GM19035 (cell line): ENCODE data around the gene TAF3.

ENCODE experiments used
- ATAC-seq: cut with Tn5 transposase; IDR thresholded peaks from one replicate; pipeline ENCODE4 v1.9.1; 2021; ENCODE audit not compliant: unreplicated experiment

Gene TAF3

GRCh38 chr10:7933262-7933661 is 115.0 kb downstream of the TAF3 start:
- ATAC-seq: no peak

- no peak for ATAC-seq
Measured at GRCh38 chr10:7933757-7934156, 115.5 kb downstream of the TAF3 start.

GRCh38 chr10:7937315-7937945 is 119.1 kb downstream of the TAF3 start:
- ATAC-seq: no peak

DNA sequence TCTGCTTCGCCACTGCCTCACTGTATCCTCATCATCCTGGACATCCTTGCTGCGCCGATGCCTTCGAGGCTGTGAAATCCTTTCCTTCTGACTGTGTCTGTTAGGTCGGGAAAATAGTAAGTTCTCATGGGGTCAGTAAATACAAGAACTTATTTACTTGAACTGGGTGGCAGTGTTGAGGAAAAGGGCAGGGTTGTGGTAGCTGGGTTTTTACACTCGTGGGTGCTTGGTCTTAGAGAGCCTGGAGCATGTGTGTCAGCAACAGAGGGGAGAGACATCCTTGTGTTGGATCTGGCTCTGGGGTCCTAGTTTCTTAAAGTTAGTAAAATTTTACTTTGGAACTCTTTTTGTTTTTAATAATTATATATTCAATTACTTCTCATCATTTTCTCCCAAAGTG is 123.3 kb downstream of the TAF3 start:
- ATAC-seq: no peak

- no peak for ATAC-seq
Measured at GRCh38 chr10:7942316-7942715, 124.0 kb downstream of the TAF3 start.

DNA sequence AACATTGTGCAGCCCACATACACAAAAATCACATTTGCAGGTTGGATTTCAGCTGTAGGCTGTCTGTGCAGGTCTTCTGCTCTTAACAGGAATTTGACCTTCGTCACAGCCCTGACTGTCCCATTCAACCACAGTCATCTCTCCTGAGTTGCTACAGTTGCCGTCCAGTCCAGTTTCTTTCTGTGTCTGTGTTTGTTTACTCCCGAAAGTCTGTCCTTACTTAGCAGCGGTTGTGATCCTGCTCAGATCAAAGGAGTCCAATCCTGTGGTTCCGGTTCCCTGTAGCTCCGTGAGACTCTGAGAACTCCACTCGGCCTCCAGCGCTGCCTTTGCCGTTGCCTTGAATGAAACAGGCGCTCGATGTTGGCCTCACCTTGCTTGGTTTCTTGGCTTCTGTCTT is 124.6 kb downstream of the TAF3 start:
- ATAC-seq: no peak

DNA sequence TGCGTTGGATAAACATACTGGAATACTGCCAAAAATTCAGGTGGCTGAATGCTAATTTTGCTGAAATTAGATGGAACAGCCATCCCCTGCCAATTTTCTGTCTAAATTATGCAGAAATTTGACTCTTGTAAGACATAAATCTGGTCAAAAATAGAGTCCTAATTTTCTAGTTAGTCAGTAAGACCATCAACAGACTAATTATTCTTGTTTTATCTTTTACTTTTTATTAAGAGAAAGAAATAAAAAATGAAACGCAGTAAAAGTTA is 125.8 kb downstream of the TAF3 start:
- no peak for ATAC-seq

DNA sequence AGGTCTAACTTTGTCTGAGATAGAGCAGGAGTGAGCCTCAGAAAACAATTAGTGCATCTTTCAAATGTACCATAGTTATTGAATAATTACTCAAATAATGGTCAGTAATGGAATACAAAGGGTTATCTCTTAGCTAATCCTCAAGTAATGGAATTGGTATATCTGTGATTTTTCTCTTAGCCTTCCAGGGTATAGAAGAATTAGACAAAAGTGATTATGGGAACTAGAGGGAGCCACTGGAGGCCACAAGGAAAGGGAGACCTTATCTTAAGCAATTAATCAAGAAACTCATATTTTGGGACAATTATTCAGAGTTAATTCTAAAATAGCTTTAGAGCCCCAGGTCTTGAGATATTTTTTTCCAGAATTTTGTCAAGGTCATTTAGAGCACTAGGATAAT is 126.2 kb downstream of the TAF3 start:
- no peak for ATAC-seq

DNA sequence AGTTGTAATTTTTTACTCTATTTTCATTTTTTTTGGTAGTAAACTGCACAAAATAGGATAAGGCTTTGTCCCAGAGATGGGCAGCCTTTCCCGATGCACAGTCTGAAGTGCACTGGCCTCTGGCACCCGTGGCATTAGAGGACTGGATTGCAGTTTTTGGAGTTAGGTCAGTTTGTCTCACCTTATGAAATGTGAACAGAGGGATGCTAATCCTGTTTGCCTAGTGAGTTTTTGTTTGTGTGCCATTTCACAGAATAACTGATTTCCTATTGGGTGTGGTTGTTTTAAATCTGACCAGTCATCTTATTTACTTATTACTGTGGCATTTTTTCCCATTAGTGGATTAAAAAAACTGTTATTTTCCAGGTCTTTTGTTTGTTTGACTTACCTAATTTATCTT is 126.7 kb downstream of the TAF3 start:
- no peak for ATAC-seq

DNA sequence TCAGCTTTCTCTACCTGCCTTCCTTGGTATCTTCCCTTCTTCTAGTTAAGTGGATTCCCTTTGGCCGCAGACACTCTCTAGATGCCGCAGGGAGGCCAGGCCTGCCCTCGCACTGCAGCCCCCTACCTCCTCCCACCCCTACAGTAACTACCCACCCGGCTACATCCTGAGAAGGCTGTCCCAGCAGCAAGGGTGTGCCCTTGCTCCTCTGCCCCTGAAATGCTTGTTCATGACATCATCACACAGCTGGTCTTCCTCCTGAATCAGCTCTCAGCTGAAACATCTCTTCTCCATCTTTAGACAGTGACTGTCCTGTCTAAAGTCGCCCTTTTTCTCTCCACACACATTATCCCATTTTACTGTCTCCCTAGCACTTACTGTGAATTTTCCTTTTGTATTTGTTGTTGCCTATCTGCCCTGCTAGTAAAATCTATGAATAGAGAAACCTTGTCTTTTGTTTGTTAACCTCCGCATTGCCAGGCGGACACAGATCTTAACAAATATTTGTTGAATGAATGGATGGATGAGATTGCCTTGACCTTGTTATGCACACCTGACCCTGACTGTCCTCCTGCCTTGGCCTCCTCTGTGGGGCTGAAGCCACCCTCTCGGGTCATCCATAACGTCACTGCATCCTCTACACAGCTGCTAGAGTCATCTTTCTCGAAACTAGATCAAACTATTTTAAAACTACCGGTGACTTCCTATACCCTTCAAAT is 127.3 kb downstream of the TAF3 start:
- ATAC-seq: no peak

GRCh38 chr10:7948371-7949000 is 130.2 kb downstream of the TAF3 start:
- ATAC-seq: no peak

DNA sequence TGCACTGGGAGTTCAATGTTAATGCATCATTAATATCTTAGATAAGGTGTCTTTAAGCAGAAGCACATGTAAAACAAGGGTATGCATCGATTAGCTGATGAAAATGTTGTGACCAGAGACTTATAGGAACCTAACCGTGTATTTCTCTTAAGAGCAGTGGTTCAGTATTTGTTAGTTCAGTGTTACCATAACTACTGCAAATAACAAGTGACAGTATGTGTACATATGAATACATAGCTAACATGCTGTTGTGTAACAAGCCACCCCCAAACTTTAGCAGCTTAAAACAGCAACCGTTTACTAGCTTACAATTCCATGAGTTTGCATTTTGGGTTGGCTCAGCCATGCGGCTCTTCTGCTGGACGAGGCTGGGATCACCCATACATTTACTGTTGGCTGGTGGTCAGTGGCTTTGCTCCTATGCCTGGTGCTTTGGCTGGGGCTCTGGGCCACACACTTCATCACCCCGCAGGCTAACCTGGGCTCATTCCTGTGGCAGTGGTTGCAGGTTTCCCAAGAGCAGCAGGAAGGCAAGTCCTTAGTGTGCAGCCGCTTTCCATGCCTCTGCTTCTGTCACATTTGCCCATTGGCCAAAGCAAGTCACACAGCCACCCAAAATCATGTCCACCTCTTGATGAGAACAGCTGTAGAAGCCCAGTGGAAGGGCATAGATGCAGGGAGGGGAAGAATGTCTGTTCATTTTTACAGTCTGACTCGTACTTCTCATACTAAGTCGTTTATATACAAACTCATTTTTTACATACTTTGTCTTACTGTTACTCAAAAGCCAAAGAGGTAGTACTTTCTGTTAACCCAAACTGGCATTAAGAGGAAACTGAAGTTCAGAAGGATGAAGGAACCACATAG is 132.9 kb downstream of the TAF3 start:
- no peak for ATAC-seq

DNA sequence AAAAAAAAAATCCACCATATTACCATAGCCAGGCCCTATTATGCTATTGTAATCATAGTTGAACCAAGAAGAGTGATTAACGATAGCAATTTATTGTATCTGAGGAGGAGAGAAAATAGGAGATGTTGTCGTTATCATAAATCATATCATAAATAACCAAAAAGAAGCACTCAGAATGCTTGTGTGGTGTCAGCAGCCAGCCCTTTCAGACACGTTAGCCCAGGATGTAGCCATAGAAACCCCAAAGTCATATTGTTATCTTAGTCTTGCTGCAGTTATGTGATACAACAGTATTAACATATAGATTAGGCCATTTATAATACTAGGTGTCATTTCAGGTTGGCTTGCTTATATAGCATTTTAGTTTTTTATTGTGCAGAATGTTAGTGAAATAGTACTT is 134.0 kb downstream of the TAF3 start:
- no peak for ATAC-seq

DNA sequence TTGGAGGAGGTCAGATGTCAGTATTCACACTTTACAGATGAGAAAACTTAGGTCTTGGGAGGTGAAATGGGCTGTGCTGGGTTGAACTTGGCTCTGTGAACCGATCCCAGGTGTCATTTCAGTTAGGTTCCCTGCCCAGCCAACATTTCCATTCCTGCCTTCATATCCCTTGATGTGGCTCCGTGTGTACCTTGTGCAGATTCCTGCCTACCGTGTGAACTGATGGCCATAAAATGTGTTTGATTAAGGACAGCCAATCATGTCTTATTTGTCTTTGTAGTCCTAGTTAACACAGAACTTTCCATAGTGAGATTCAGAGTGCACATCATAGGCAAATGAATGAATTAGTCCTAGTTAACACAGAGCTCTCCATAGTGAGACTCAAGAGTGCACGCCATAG is 135.1 kb downstream of the TAF3 start:
- ATAC-seq: no peak

DNA sequence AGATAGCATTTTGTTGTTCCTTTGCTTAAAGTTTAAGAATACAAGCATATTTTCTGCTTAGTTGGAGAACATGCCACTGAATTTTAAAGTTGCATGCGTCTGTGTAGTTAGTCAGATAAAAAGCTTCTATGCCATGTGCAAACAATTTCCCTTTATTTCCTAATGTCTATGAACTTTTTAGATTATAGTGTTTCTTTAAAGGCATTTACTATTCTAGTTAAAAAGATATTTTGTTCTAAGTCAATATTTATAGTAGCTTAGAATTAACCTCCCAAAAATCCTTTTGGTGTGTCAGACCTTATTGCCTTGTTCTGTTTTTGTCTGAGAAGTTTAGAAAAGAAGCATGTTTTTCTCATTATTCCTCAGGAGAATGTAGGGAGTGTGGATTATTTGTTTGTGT is 137.1 kb downstream of the TAF3 start:
- ATAC-seq: no peak

GRCh38 chr10:7956508-7956907 is 138.2 kb downstream of the TAF3 start:
- ATAC-seq: peak; percentile 97

GRCh38 chr10:7957591-7957990 is 139.3 kb downstream of the TAF3 start:
- ATAC-seq: no peak

- no peak for ATAC-seq
Measured at GRCh38 chr10:7958442-7958841, 140.1 kb downstream of the TAF3 start.

GRCh38 chr10:7960108-7960507 is 141.8 kb downstream of the TAF3 start:
- ATAC-seq: no peak

GRCh38 chr10:7962592-7962991 is 144.3 kb downstream of the TAF3 start:
- no peak for ATAC-seq

- no peak for ATAC-seq
Measured at GRCh38 chr10:7965457-7965856, 147.2 kb downstream of the TAF3 start.

DNA sequence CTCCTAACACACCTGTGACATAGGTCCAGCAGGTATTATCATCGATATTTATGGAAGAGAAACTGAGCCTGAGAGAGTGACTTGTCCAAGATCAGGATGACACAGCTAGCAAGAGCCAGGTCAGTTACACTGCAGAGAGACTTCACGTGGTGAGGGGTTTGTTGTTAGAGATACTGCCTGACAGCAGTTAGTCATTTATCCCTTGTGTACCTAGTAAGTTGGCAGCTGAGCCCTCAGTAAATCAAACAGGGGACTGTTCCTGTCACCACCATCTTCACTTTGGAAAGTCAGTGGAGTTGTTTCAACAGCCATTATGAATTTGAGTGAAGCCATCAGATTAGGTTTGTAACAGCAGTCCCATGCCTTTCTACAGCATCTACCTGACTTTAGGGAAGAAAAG is 148.7 kb downstream of the TAF3 start:
- ATAC-seq: no peak
